Mucosa of rectum (tissue), 2 donors: ENCODE measurements around the gene SMIM32.

Experiments
- H3K27ac ChIP-seq, 2 donors: one replicate each; pipeline ENCODE4 v1.7.0; 2013; ENCODE audit warnings: inconsistent platforms in 2 of 2, low read depth in 2 of 2, low read length in 2 of 2
- H3K27me3 ChIP-seq, 2 donors: one replicate each; pipeline ENCODE4 v1.7.0; 2013; ENCODE audit warnings: low read length in 2 of 2; ENCODE audit not compliant: control insufficient read depth in 2 of 2, insufficient read depth in 2 of 2
- H3K36me3 ChIP-seq, 2 donors: one replicate each; pipeline ENCODE4 v1.7.0; 2013; ENCODE audit warnings: low read length in 2 of 2; ENCODE audit not compliant: control insufficient read depth in 2 of 2, insufficient read depth in 2 of 2
- H3K4me1 ChIP-seq, 2 donors: one replicate each; pipeline ENCODE4 v1.7.0; 2013; ENCODE audit warnings: low read length in 2 of 2, mild to moderate bottlenecking in 1 of 2; ENCODE audit not compliant: control insufficient read depth in 2 of 2, insufficient read depth in 2 of 2
- H3K4me3 ChIP-seq, 2 donors: one replicate each; pipeline ENCODE4 v1.7.0; 2013; ENCODE audit warnings: low read length in 2 of 2
- H3K9ac ChIP-seq, 2 donors: one replicate each; pipeline ENCODE4 v1.7.0; 2013; ENCODE audit warnings: low read length in 2 of 2, low read depth in 1 of 2, mild to moderate bottlenecking in 1 of 2
- H3K9me3 ChIP-seq, 2 donors: one replicate each; pipeline ENCODE4 v1.7.0; 2013; ENCODE audit warnings: low read length in 2 of 2; ENCODE audit not compliant: control insufficient read depth in 2 of 2
- donor health status: healthy.
- donor health status: Normal muscosa, but diverticular disease.

SMIM32 gene

DNA sequence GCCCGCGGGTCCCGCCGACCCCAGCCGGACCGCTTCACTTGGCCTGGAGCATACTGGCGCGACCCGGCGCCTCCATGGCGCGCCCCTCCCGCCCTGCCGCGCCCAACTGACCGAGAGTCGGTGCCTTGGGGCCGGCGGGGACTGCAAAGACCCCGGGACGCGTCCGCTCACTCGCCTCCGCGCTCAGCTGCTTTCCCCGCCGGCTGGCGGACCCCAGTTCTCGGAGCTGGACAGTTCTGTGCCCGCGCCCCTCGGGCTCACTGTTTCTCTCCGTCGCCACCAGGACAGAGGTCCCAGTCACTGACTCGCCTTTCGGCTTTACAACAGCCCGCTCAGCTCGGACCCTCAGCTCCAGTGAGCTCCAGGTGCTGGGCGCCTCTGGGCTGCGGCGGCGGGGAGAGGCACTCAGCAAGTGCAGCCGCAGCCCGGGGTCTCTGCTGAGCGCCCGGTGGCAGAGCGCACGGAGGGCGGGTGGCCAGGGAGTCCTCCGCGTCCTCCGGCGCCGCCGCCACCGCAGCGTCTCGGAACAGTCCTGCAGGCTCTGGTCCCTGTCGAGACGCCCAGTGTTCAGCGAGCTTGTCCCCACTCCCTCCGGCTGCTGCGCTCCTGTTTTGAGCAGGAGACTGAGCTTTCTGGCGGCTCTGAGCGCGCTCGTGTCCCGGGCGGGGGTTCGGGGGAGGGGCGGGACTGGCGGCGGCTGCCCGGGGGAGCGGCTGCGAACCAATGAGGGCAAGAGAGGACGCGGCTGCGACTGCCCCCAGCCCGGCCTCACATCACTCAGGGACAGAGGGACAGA lies at the start of gene SMIM32:
Gene SMIM32, minus strand, starts transcription at position 637 of the 796 bp plus-strand sequence. CDS start 638 bp downstream, outside the sequence.
- Histone ChIP-seq H3K4me3 (peak within 1 kb of the TSS; percentile 62 to 78), H3K27ac (peak within 1 kb of the TSS; percentile 69 to 75), H3K36me3 (peaks cover 0 to 5% of the 10 kb centered on the region in 2 donors), H3K9ac (peak within 1 kb of the TSS; percentile 70 to 88), H3K9me3 (no peaks in the 10 kb centered on the region), H3K27me3 (peaks cover 0 to 8% of the 10 kb centered on the region in 2 donors), H3K4me1 (peaks cover 35 to 42% of the 10 kb centered on the region in 2 donors)

DNA sequence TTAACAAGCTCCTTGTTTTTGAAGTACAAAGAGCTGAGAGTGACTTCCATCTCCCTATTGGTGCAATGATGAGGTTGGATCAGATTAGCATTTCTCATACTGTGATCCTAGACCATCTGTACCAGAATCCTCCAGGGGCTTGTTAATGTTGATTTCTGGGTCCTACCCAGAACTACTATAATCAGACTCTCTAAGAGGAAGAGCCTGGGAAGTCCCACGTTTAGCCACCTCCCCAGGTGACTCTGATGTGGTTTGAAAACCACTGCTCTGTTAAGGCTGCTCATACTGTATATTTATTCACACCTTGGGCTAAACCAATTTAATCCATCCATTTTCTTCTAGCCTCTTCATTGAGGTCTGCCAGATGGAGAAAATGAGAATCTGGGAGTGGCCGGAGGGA lies 49.6 kb upstream of the SMIM32 start:
- no peak overlapping the region for H3K4me3 ChIP-seq
- peaks cover 0 to 2% of the 10 kb centered on the region in 2 donors for H3K27me3 ChIP-seq
- H3K27ac ChIP-seq, result no peak overlapping the region
- H3K9ac ChIP-seq, result no peak overlapping the region
- no peaks in the 10 kb centered on the region for H3K9me3 ChIP-seq
- no peaks in the 10 kb centered on the region for H3K36me3 ChIP-seq
- no peaks in the 10 kb centered on the region for H3K4me1 ChIP-seq

DNA sequence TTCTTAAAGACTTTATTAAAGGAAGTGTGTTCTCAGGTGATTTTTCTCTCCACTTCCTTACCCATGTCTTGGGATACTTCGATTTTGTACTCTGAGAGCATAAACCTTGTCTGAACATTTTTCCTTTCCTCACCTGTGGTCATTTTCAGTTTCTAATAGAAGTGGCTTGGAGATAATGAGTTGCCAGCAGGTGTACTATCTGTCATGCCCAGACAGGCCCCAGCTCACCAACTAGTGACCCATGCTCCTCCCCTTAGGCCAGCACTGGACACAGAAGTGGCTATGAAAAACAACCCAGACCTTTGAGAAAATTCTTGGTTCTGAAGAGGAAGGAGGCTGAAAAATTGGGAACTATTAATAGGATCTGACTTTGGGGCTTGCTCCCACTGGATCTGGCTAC lies 49.2 kb upstream of the SMIM32 start:
- no peaks in the 10 kb centered on the region for H3K4me1 ChIP-seq
- H3K36me3 ChIP-seq, result no peaks in the 10 kb centered on the region
- no peaks in the 10 kb centered on the region for H3K9me3 ChIP-seq
- H3K27ac ChIP-seq, result no peak overlapping the region
- H3K4me3 ChIP-seq, result no peak overlapping the region
- no peak overlapping the region for H3K9ac ChIP-seq
- H3K27me3 ChIP-seq, result peaks cover 0 to 2% of the 10 kb centered on the region in 2 donors

DNA sequence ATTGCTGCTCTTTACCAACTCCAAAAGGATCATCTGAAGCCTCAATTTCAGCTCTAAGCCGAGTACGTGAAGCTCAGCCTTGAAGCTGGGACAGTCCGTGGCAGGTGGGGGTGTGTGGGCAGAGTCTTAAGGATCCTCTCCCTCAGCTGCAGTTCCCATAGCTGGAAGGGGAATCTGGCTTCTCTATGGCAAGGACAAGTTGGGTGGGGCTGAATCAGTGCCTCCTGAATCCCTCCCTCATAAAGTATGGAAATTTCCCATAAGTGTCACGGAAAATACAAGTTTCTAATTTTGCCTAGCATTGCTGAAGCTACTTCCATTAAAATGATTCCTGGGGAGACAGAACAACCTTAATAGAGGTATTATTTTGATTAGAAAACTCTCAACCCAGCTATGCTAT lies 47.9 kb upstream of the SMIM32 start:
- Histone ChIP-seq H3K27me3 (peaks cover 0 to 2% of the 10 kb centered on the region in 2 donors), H3K9ac (no peak overlapping the region)

DNA sequence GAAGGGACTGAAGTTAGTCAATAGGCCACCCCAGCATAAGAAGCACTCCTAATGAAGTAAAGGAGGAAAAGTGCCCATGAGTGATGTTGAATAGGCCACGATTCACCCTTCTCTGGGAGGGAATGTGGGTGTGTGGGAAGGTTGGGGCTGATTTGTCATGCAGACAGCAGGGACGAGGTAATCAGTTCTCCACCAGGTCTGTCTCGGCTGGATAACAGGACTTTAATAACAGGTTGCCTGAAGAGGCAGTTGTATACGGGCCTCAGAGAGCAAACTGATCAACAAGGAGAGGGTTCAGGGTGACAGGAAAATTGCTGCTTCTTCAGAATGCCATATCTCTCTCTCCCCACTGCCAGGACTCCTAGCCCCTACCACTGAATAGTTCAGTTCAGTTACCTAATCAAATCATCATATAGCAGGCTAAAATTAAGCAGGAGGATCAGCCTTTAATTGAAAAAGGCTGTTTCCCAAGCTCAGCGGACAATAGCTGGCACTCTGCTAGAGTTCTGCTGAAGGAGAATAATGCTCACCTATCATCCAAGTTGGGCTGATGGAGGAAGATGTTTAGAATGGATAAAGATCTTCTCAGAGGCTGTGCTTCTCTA lies 43.6 kb upstream of the SMIM32 start:
- H3K9ac ChIP-seq, result no peak overlapping the region
- no peaks in the 10 kb centered on the region for H3K9me3 ChIP-seq
- H3K4me1 ChIP-seq, result no peaks in the 10 kb centered on the region
- H3K36me3 ChIP-seq, result no peaks in the 10 kb centered on the region
- no peak overlapping the region for H3K4me3 ChIP-seq
- no peak overlapping the region for H3K27ac ChIP-seq
- peaks cover 0 to 2% of the 10 kb centered on the region in 2 donors for H3K27me3 ChIP-seq

More for the DNA sequence above, 47.9 kb upstream of the SMIM32 start:
- Histone ChIP-seq H3K36me3 (no peaks in the 10 kb centered on the region), H3K4me1 (no peaks in the 10 kb centered on the region), H3K9me3 (no peaks in the 10 kb centered on the region), H3K27ac (no peak overlapping the region), H3K4me3 (no peak overlapping the region)

DNA sequence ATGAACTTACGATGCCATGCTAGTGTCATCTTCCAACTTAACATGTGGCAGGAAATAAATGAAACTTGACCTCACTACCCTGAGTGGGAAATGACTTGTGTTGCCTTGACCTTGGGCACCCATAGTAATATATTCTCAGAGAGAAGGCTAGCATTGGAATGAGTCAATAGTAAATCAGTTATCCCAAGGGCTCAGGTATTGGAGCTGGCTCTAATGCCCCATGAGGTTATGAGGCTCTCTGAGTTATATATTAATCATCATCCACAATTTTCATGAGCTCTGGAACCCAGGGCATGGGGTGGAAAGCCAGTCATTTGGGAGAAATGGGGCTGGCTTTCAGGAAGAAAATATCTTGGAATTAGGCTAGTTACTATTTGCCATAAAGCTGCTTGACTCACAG lies 42.4 kb upstream of the SMIM32 start:
- peaks cover 0 to 2% of the 10 kb centered on the region in 2 donors for H3K27me3 ChIP-seq
- H3K4me3 ChIP-seq, result no peak overlapping the region
- no peaks in the 10 kb centered on the region for H3K4me1 ChIP-seq
- no peaks in the 10 kb centered on the region for H3K36me3 ChIP-seq
- H3K9me3 ChIP-seq, result no peaks in the 10 kb centered on the region
- H3K9ac ChIP-seq, result no peak overlapping the region
- H3K27ac ChIP-seq, result no peak overlapping the region

DNA sequence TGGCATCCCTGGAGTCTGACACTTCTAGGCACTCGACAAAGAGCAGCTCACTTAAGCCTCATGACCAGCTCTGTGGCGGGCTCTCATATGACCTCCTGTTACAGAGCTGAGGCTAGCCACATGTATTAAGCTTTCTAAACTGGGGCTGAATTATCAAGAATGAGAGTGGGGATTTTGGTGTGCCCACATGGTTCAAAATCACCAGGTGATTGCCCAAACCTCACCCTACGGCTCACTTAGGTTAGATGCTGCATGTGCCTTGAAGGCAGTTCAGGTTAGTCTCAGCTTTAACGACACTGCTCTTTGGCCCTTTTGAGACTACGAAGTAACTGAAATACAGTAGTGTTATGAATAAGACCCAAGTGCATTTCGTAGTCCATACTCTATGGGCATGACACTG lies 39.4 kb upstream of the SMIM32 start:
- Histone ChIP-seq H3K4me3 (no peak overlapping the region), H3K9ac (no peak overlapping the region), H3K9me3 (no peaks in the 10 kb centered on the region), H3K36me3 (no peaks in the 10 kb centered on the region), H3K27me3 (no peaks in the 10 kb centered on the region), H3K4me1 (no peaks in the 10 kb centered on the region), H3K27ac (no peak overlapping the region)

DNA sequence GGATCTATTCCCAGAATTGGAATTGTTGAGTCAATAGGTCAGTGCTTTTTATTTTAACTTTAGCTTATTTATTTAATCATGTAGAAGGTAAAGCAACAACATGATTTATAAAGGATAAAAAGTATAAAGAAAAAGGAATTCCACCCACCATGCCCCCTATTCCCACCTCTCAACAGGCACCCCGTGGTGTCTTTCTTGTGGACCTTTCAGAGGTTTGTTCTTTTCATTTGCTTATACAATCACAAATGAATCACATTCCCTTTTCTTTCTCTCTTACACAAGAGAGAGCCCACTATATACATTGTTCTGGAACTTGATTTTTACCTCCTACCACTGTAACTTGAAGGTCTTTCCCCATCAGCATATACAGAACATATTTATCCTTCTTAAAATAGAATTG lies 37.2 kb upstream of the SMIM32 start:
- Histone ChIP-seq H3K27me3 (peaks cover 0 to 3% of the 10 kb centered on the region in 2 donors), H3K9me3 (no peaks in the 10 kb centered on the region), H3K4me3 (no peak overlapping the region), H3K9ac (no peak overlapping the region), H3K36me3 (no peaks in the 10 kb centered on the region), H3K27ac (no peak overlapping the region), H3K4me1 (no peaks in the 10 kb centered on the region)

DNA sequence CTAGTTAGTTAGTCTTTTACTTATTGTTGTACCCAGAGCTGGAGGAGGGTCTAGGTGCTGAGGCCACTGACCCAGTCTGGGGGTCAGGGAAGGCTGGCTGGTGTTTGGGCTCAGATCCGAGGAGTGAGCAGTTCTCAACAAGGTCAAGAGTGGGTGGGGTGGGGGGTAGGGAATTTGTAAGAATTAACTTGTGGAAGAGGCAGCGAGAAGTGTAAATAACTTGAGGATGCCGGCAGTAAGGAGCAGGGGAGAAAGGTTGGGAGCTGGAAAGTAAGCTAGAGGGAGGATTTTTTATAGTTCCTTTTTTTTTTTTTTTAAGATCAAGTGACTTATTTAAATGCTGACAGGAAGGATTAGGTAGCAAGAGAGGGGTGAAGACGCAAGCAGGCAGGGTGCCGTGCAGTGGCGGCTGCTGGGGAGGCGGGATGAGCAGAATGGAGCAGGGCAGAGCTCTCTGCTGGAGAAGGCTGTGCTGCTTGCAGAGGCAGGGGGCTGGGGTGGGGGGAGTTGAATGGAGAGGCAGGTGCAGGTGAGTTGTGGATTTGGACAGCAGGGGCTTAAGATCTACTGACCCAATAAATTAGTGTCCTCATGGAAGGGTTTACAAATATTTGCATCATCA lies 35.3 kb upstream of the SMIM32 start:
- Histone ChIP-seq H3K4me3 (no peak overlapping the region), H3K9ac (no peak overlapping the region), H3K27me3 (peaks cover 0 to 3% of the 10 kb centered on the region in 2 donors), H3K36me3 (no peaks in the 10 kb centered on the region), H3K27ac (no peak overlapping the region), H3K4me1 (no peaks in the 10 kb centered on the region), H3K9me3 (no peaks in the 10 kb centered on the region)

DNA sequence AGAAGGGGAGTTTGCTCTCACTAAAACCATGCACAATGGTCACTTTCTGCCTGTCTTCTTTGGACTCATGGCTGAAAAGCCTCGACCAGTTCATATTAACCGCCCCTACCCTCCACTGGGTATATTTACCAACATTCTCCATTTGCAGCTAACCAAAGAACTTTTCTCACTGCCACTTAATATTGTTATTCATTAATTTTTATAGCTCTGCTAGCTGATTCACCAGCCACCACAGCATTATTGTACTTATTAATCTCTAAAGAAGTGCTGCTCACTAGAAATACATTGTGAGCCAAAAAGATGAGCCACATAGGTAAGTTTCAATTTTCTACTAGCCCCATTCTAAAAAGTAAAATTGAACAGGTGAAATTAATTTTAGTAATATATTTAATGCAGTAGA lies 33.4 kb upstream of the SMIM32 start:
- no peaks in the 10 kb centered on the region for H3K9me3 ChIP-seq
- H3K9ac ChIP-seq, result no peak overlapping the region
- H3K4me3 ChIP-seq, result no peak overlapping the region
- H3K36me3 ChIP-seq, result no peaks in the 10 kb centered on the region
- no peak overlapping the region for H3K27ac ChIP-seq
- peaks cover 0 to 3% of the 10 kb centered on the region in 2 donors for H3K27me3 ChIP-seq
- H3K4me1 ChIP-seq, result no peaks in the 10 kb centered on the region
